ENCODE results near the gene KIF12.

GRCh38 chr9:114107286-114108001, 8.4 kb upstream of the KIF12 start:
- TF ChIP-seq CTCF (IDR thresholded peaks at IDR 0.05) (no peak), POLR2A (IDR thresholded peaks at IDR 0.05) (no peak)
